Measurements from ENCODE around the gene CALD1.

CALD1 gene

GRCh38 chr7:134777908-134778580 is 1.4 kb upstream of the CALD1 start:
- H3K4me1 ChIP-seq: peaks cover 41 to 61% (median 50%) of the 10 kb centered on the region in 10 experiments
- H3K4me3 ChIP-seq: peak overlapping the region in 1 of 10 experiments; percentile 5; a peak in 1 of 20 replicates
- peak overlapping the region in 3 of 11 experiments; percentile 0 to 69 (median 31); a peak in 4 of 22 replicates for H3K27ac ChIP-seq
- TF ChIP-seq Cebpa-rat (IDR thresholded peaks at IDR 0.05): no peak
- peaks cover 0 to 14% (median 7%) of the 10 kb centered on the region in 11 experiments; a peak in 12 of 22 replicates for H3K9me3 ChIP-seq (replicated peaks in 1 of 11)
- H4K20me1 ChIP-seq: no peaks in the 10 kb centered on the region
- no peak overlapping the region for H3K9ac ChIP-seq
- H3K4me2 ChIP-seq: peak overlapping the region; percentile 55 to 89 (median 76); a peak in 20 of 22 replicates
- no peaks in the 10 kb centered on the region; a peak in 1 of 22 replicates for H3K27me3 ChIP-seq
- peaks cover 0 to 3% (median 0%) of the 10 kb centered on the region in 11 experiments; a peak in 2 of 22 replicates for H3K36me3 ChIP-seq

DNA sequence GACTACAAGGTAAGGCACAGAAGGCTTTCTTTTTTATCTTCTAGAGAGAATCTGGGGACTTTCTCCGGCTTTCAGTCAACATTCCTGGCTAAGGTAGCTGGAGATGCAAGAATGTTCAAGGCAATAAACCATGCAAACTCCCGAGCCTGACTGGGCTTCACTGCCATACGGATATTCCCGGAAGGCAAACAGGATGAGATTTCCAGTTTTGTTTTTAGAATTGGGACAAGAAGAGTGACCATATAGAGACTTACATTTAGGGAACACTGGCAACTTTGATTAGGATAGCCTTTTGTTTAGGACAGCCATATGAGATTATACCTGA is 269 bp downstream of the CALD1 start:
- TF ChIP-seq Cebpa-rat (IDR thresholded peaks at IDR 0.05): no peak
- Histone ChIP-seq H3K27me3 (no peaks in the 10 kb centered on the region; a peak in 1 of 22 replicates), H3K4me2 (peak overlapping the region; percentile 55 to 89 (median 76)), H3K27ac (peak overlapping the region in 9 of 11 experiments; percentile 50 to 72 (median 66); a peak in 16 of 22 replicates), H3K4me1 (peaks cover 50 to 73% (median 60%) of the 10 kb centered on the region in 10 experiments), H4K20me1 (no peaks in the 10 kb centered on the region), H3K9ac (peak overlapping the region; percentile 51 to 79 (median 69)), H3K9me3 (replicated peaks in 1 of 11) (peaks cover 0 to 24% (median 15%) of the 10 kb centered on the region in 11 experiments; a peak in 14 of 22 replicates), H3K4me3 (peak overlapping the region; percentile 47 to 69 (median 61)), H3K36me3 (peaks cover 0 to 18% (median 0%) of the 10 kb centered on the region in 11 experiments; a peak in 3 of 22 replicates)

- no peak for TF ChIP-seq Cebpa-rat (IDR thresholded peaks at IDR 0.05)
- Histone ChIP-seq H3K4me2 (peak overlapping the region; percentile 55 to 89 (median 76)), H3K9ac (peak overlapping the region; percentile 51 to 79 (median 69)), H3K27ac (peak overlapping the region in 10 of 11 experiments; percentile 14 to 72 (median 66); a peak in 18 of 22 replicates), H3K36me3 (peaks cover 0 to 23% (median 0%) of the 10 kb centered on the region in 11 experiments; a peak in 4 of 22 replicates), H4K20me1 (no peaks in the 10 kb centered on the region), H3K9me3 (replicated peaks in 1 of 11) (peaks cover 0 to 27% (median 15%) of the 10 kb centered on the region in 11 experiments; a peak in 14 of 22 replicates), H3K27me3 (no peaks in the 10 kb centered on the region; a peak in 1 of 22 replicates), H3K4me1 (peaks cover 50 to 78% (median 62%) of the 10 kb centered on the region in 10 experiments), H3K4me3 (peak overlapping the region; percentile 47 to 69 (median 61))
These were observed 863 bp downstream of the CALD1 start for GRCh38 chr7:134780166-134780828.

DNA sequence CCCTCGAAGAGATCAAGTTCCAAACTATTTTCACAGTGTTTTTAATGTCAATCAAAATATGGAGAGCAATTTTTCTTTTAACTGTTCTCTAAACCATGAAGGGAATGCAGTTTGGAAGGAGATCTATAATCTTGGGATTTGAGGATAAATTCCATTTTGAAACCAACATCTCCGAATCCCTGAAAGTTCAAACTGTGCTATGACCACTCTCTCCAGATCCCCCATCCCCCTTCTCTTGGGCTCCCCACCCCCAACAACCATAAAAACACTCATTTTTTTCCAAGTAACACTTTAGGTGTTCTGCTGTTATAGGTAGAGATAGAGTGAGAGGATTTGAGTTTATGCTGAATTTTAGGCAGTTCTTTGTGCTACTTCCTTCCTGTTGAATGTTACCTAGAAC is 1.7 kb downstream of the CALD1 start:
- H3K27me3 ChIP-seq: no peaks in the 10 kb centered on the region; a peak in 1 of 22 replicates
- H3K36me3 ChIP-seq: peaks cover 0 to 28% (median 0%) of the 10 kb centered on the region in 11 experiments; a peak in 4 of 22 replicates
- TF ChIP-seq Cebpa-rat (IDR thresholded peaks at IDR 0.05): no peak
- H3K9me3 ChIP-seq (replicated peaks in 1 of 11): peaks cover 0 to 31% (median 15%) of the 10 kb centered on the region in 11 experiments; a peak in 14 of 22 replicates
- H3K4me3 ChIP-seq: peak overlapping the region; percentile 47 to 69 (median 61)
- peak overlapping the region; percentile 55 to 89 (median 76) for H3K4me2 ChIP-seq
- H4K20me1 ChIP-seq: no peaks in the 10 kb centered on the region
- peak overlapping the region; percentile 50 to 72 (median 65); a peak in 21 of 22 replicates for H3K27ac ChIP-seq
- peaks cover 55 to 87% (median 63%) of the 10 kb centered on the region in 10 experiments for H3K4me1 ChIP-seq
- H3K9ac ChIP-seq: peak overlapping the region; percentile 51 to 79 (median 69); a peak in 21 of 22 replicates

DNA sequence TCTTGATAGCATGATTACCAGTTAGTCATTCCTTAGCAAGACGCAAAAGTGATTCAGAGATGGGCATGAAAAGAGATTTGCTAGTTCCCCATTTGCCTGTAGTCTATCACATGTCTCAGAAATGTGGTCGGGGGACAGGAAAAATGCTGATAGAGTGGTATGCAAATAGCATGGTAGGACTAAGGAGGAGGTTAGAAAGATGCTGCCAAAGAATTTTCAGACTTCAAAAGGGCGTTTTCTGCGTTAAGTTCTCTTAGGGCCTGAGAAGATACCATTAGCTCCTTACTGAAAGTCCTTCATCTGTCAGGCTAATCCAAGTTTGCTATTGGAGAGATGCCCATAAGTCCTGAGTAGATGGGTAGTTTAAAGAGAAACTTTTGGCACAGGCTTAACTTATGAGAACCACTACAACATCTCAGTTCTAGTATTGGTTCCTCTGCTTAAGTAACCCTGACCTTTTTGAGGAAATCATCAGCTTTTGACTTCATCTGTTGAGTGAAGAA is 2.7 kb downstream of the CALD1 start:
- H3K9me3 ChIP-seq (replicated peaks in 1 of 11): peaks cover 0 to 31% (median 15%) of the 10 kb centered on the region in 11 experiments; a peak in 14 of 22 replicates
- peaks cover 63 to 94% (median 72%) of the 10 kb centered on the region in 10 experiments for H3K4me1 ChIP-seq
- peak overlapping the region; percentile 50 to 72 (median 65); a peak in 20 of 22 replicates for H3K27ac ChIP-seq
- no peaks in the 10 kb centered on the region for H4K20me1 ChIP-seq
- H3K9ac ChIP-seq: peak overlapping the region in 8 of 11 experiments; percentile 11 to 79 (median 72); a peak in 10 of 22 replicates
- H3K4me3 ChIP-seq: peak overlapping the region in 7 of 10 experiments; percentile 47 to 69 (median 62); a peak in 10 of 20 replicates
- H3K27me3 ChIP-seq: no peaks in the 10 kb centered on the region; a peak in 1 of 22 replicates
- peaks cover 0 to 28% (median 0%) of the 10 kb centered on the region in 11 experiments; a peak in 4 of 22 replicates for H3K36me3 ChIP-seq
- TF ChIP-seq Cebpa-rat (IDR thresholded peaks at IDR 0.05): no peak
- H3K4me2 ChIP-seq: peak overlapping the region; percentile 55 to 89 (median 76)

- H3K4me1 ChIP-seq: peaks cover 63 to 94% (median 74%) of the 10 kb centered on the region in 10 experiments
- H3K27me3 ChIP-seq: no peaks in the 10 kb centered on the region; a peak in 1 of 22 replicates
- H4K20me1 ChIP-seq: no peaks in the 10 kb centered on the region
- TF ChIP-seq Cebpa-rat (IDR thresholded peaks at IDR 0.05): peak in 5 of 11 experiments; percentile 18 to 75 (median 51); a peak in 6 of 22 replicates
- H3K4me3 ChIP-seq: peak overlapping the region in 6 of 10 experiments; percentile 1 to 69 (median 61); a peak in 5 of 20 replicates
- peak overlapping the region in 4 of 11 experiments; percentile 4 to 78 (median 18); a peak in 1 of 22 replicates for H3K9ac ChIP-seq
- peaks cover 0 to 31% (median 15%) of the 10 kb centered on the region in 11 experiments; a peak in 14 of 22 replicates for H3K9me3 ChIP-seq (replicated peaks in 1 of 11)
- H3K27ac ChIP-seq: peak overlapping the region; percentile 23 to 72 (median 65); a peak in 17 of 22 replicates
- peak overlapping the region; percentile 55 to 89 (median 76) for H3K4me2 ChIP-seq
- peaks cover 0 to 28% (median 0%) of the 10 kb centered on the region in 11 experiments; a peak in 4 of 22 replicates for H3K36me3 ChIP-seq
These were observed 4.0 kb downstream of the CALD1 start for GRCh38 chr7:134783294-134784069.

DNA sequence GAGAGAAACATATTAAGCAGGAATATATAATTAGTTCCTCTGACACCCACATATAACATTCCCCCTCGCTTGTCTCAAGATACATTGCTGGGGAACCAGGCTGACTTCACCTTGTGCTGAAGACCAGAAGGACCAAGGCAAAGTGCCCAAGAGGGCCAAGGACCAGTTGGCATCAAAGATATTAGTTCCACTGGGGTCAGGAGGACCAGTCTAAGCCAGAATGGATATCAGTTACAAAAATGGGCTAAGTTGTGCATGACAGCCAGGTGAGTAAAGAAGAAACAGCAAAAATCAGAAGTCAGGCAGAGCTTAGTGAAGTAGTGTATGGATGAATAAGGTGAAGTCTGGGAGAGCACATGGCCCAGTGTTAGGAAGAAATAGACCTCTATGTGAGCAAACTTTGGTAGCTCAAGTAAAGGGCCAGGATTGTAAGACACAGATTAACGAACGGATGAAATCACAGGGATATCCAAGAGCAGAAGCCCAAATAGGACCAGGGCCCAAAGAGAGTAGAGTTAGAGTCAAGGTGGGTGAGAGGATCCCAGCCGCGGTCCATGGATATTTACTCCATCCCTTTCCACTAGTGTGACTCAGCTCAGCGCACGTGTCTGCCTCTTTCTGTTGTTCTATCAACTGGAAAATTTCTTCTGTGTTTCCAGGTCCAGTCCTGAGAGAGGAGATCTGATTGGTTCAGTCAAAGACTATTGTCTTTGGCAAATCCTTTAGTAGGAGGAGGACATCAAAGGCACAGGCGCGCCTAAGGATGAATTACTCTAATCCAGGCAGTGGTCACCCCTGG is 5.0 kb downstream of the CALD1 start:
- H3K27ac ChIP-seq: peak overlapping the region in 4 of 11 experiments; percentile 6 to 71 (median 26); a peak in 5 of 22 replicates
- H4K20me1 ChIP-seq: no peaks in the 10 kb centered on the region
- peaks cover 0 to 31% (median 15%) of the 10 kb centered on the region in 11 experiments; a peak in 14 of 22 replicates for H3K9me3 ChIP-seq (replicated peaks in 1 of 11)
- H3K4me2 ChIP-seq: peak overlapping the region in 7 of 11 experiments; percentile 8 to 87 (median 46); a peak in 13 of 22 replicates
- no peaks in the 10 kb centered on the region; a peak in 1 of 22 replicates for H3K27me3 ChIP-seq
- H3K4me1 ChIP-seq: peaks cover 55 to 91% (median 67%) of the 10 kb centered on the region in 10 experiments
- H3K9ac ChIP-seq: no peak overlapping the region
- peaks cover 0 to 33% (median 0%) of the 10 kb centered on the region in 11 experiments; a peak in 4 of 22 replicates for H3K36me3 ChIP-seq
- no peak overlapping the region for H3K4me3 ChIP-seq
- no peak for TF ChIP-seq Cebpa-rat (IDR thresholded peaks at IDR 0.05)

Data from BLaER1 treated with 17β-estradiol and CSF1 and Interleukin-3, amounts not matched to agents 10 nM and 100 nM (cell line).